Measurements from ENCODE around the gene TM4SF18.
"Not testable (repeated sequence)": the region's sequence is repeated elsewhere in the genome, so short reads cannot be mapped to it uniquely, and the experiment has no call there.

Gene TM4SF18, protein sequence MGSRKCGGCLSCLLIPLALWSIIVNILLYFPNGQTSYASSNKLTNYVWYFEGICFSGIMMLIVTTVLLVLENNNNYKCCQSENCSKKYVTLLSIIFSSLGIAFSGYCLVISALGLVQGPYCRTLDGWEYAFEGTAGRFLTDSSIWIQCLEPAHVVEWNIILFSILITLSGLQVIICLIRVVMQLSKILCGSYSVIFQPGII

DNA sequence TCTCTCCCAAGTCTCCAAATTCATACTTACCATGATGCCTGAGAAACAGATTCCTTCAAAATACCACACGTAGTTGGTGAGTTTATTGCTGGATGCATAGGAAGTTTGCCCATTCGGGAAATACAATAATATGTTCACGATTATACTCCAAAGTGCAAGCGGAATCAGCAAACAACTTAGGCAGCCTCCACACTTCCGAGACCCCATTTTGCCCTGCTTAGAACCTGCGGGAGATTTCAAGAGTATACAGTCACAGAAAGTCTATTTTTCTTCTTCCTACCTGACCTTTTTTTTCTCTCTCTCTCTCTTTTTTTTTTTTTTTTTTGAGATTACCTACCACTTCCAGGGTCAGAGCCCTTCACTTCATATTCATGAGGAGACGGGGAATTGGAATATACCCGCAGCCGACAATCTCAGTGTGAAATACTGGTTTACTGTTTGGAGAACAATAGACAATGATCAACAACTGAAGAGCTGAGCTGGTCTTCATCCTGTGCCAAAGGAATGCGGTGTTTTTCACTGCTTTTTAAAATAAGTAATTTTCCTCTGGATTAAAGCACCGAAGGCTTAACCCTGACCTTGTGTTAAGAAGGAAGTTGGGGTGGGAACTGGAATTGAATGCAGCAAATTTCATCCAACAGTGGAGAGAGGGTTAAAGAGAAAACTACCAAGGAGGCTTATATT is at the start of gene TM4SF18:
TM4SF18 (minus strand) TSS at position 461 of the 684 bp plus-strand sequence; CDS start at position 207, 254 bp downstream.
- H3K27me3 ChIP-seq (ENCODE audit: control insufficient read depth, insufficient read depth, low read length), result no peaks in the 10 kb centered on the region; the same call in 1 of the 2 replicates
- H3K9ac ChIP-seq (ENCODE audit: low read depth, low read length), result peak within 1 kb of the TSS; percentile 2
- H3K4me1 ChIP-seq (ENCODE audit: control insufficient read depth, insufficient read depth, low read length), result peaks cover 21% of the 10 kb centered on the region
- H3K27ac ChIP-seq (ENCODE audit: low read depth, low read length), result peak within 1 kb of the TSS; percentile 81
- no peaks in the 10 kb centered on the region for H3K36me3 ChIP-seq (ENCODE audit: control insufficient read depth, insufficient read depth, low read length)
- H3K9me3 ChIP-seq (ENCODE audit: control insufficient read depth, insufficient read depth, low read length), result no peaks in the 10 kb centered on the region
- H3K4me3 ChIP-seq (ENCODE audit: low read depth, low read length), result peak within 1 kb of the TSS; percentile 3; the same call in 1 of the 2 replicates

DNA sequence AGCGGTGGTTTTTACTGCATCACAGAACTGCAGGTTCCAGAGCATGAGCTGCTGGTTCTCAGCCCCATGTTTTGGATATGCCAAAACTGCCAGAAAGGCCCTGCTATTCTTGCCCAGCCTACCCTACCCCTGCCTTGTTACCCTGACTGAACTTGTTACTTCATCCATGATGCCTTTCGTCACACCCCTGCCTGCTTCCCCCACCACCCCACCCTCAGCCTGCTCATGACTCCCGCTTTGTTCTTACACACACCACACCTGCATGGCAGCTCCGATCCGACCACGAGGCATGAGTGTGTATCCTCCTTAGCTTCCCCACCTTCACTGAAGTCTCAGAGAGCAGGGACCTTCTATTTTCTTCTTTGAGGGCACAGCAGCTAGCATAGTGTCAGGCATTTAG is 49.1 kb upstream of the TM4SF18 start:
- Histone ChIP-seq H3K36me3 (ENCODE audit: control insufficient read depth, insufficient read depth, low read length) (no peaks in the 10 kb centered on the region), H3K27me3 (ENCODE audit: control insufficient read depth, insufficient read depth, low read length) (no peaks in the 10 kb centered on the region), H3K9me3 (ENCODE audit: control insufficient read depth, insufficient read depth, low read length) (no peaks in the 10 kb centered on the region), H3K27ac (ENCODE audit: low read depth, low read length) (no peak overlapping the region), H3K4me1 (ENCODE audit: control insufficient read depth, insufficient read depth, low read length) (0 out of 2 replicates have a peak, but pooled peaks cover 2% of the 10 kb centered on the region), H3K4me3 (ENCODE audit: low read depth, low read length) (no peak overlapping the region), H3K9ac (ENCODE audit: low read depth, low read length) (no peak overlapping the region)

DNA sequence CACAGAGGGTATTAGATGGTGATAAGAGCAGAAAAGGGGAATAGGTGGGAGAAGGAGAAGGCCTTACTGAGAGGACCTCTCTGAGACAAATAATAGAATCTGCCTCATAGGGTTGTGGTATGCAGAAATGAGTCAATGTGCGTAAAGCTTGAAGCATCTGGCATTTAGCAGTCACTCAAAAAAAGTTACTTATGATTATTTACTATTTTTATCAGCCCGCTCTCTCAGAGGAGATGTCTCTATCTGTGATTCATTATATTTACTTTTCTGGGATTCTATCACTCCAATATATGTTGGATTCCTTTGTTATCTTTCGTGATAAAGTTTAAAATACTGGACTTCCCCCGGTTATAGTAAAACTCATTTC is 48.6 kb upstream of the TM4SF18 start:
- Histone ChIP-seq H3K27ac (ENCODE audit: low read depth, low read length) (no peak overlapping the region), H3K4me3 (ENCODE audit: low read depth, low read length) (no peak overlapping the region), H3K27me3 (ENCODE audit: control insufficient read depth, insufficient read depth, low read length) (no peaks in the 10 kb centered on the region), H3K36me3 (ENCODE audit: control insufficient read depth, insufficient read depth, low read length) (no peaks in the 10 kb centered on the region), H3K9ac (ENCODE audit: low read depth, low read length) (no peak overlapping the region), H3K4me1 (ENCODE audit: control insufficient read depth, insufficient read depth, low read length) (peaks cover 6% of the 10 kb centered on the region; the same call in 1 of the 2 replicates), H3K9me3 (ENCODE audit: control insufficient read depth, insufficient read depth, low read length) (no peaks in the 10 kb centered on the region)

DNA sequence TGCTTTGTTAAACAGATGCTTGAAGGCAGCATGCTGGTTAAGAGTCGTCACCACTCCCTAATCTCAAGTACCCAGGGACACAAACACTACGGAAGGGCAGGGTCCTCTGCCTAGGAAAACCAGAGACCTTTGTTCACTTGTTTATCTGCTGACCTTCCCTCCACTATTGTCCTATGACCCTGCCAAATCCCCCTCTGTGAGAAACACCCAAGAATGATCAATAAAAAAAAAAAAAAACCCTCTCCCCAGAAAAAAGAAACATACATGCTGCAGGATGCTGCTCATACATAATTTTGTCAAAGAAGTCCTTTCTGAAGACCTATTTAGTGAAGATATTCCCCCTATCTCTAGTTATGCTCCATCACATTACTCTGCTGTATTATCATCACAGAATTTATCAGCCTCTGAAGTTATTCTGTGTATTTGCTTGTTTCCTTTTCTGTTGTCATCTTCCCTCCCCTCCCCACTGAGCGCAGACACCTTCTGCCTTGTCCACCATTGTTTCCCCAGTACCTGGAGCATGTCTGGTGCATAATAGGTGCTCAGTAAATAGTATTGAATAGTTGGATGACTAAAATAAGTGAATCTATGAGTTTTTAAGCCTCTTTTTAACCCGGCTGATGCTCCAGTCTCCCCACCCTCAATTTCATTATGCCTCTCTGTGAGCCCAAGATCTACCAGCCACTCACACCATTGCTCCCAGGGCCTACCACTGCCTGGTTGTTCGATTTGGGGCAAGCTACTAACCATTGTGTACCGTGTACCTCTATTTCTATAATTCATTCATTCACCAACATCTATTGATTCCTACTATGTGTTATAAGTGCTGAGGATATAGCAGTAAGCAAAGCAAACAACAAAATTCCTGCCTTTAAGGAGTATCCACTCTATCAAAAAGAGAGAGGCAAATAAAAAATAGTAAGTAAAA is 48.0 kb upstream of the TM4SF18 start:
- no peak overlapping the region for H3K9ac ChIP-seq (ENCODE audit: low read depth, low read length)
- no peaks in the 10 kb centered on the region for H3K27me3 ChIP-seq (ENCODE audit: control insufficient read depth, insufficient read depth, low read length)
- H3K4me1 ChIP-seq (ENCODE audit: control insufficient read depth, insufficient read depth, low read length), result peaks cover 12% of the 10 kb centered on the region
- no peak overlapping the region for H3K4me3 ChIP-seq (ENCODE audit: low read depth, low read length)
- no peaks in the 10 kb centered on the region for H3K36me3 ChIP-seq (ENCODE audit: control insufficient read depth, insufficient read depth, low read length)
- H3K9me3 ChIP-seq (ENCODE audit: control insufficient read depth, insufficient read depth, low read length), result no peaks in the 10 kb centered on the region
- H3K27ac ChIP-seq (ENCODE audit: low read depth, low read length), result no peak overlapping the region

DNA sequence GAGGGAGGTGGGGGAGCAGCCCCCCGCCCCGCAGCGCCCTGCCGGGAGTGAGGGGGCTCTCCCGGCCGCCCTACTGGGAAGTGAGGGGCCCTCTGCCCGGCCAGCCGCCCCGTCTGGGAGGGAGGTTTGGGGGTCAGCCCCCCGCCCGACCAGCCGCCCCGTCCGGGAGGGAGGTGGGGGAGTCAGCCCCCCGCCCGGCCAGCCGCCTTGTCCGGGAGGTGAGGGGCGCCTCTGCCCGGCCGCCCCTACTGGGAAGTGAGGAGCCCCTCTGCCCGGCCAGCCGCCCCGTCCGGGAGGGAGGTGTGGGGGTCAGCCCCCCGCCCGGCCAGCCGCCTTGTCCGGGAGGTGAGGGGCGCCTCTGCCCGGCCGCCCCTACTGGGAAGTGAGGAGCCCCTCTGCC is 46.8 kb upstream of the TM4SF18 start:
- H3K27me3 ChIP-seq (ENCODE audit: control insufficient read depth, insufficient read depth, low read length); H3K9me3 ChIP-seq (ENCODE audit: control insufficient read depth, insufficient read depth, low read length); H3K4me3 ChIP-seq (ENCODE audit: low read depth, low read length); H3K36me3 ChIP-seq (ENCODE audit: control insufficient read depth, insufficient read depth, low read length); H3K27ac ChIP-seq (ENCODE audit: low read depth, low read length); H3K9ac ChIP-seq (ENCODE audit: low read depth, low read length): not testable (repeated sequence)
- H3K4me1 ChIP-seq (ENCODE audit: control insufficient read depth, insufficient read depth, low read length), result peaks cover 12% of the 10 kb centered on the region

DNA sequence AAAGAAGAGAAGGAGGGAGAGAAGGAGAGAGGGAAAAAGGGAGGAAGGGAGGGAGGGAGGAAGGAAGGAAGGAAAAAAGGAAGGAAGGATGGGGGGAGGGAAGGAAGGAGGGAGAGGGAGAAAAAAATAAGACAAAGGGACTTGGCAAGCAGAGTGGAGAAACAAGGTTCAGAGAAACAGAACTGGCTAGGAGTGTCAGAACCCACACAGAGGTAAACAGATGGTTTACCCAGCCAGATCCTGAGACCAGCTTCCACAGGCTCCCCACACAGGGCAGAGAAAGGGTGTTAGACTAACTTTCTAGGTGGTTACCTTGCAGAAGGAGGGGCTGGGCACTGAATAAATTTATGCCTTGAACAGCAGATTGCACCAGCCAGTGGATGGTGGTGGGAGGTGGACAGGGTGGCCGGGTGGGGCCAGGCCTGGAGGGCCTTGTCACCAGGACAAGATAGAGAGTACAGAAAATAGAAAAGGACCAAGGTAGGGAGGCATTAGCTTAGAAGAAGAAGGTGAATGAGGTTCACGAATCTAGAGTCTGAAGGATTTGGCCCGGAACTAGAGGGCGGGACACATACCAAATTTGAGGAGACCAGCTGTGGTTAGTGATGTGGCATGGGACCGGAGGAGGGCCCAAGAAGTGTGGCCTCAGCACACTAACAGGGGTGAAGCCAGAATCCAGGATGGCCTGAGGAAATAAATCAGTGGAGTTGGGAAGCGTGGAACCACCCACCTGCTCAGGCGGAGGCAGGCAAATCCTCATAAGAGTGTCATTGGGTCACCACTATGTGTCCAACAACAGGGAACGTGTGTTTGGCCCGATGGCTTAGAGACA is 45.3 kb upstream of the TM4SF18 start:
- Histone ChIP-seq H3K36me3 (ENCODE audit: control insufficient read depth, insufficient read depth, low read length) (no peaks in the 10 kb centered on the region), H3K4me1 (ENCODE audit: control insufficient read depth, insufficient read depth, low read length) (peaks cover 12% of the 10 kb centered on the region), H3K27ac (ENCODE audit: low read depth, low read length) (no peak overlapping the region), H3K9me3 (ENCODE audit: control insufficient read depth, insufficient read depth, low read length) (no peaks in the 10 kb centered on the region), H3K9ac (ENCODE audit: low read depth, low read length) (no peak overlapping the region), H3K27me3 (ENCODE audit: control insufficient read depth, insufficient read depth, low read length) (no peaks in the 10 kb centered on the region), H3K4me3 (ENCODE audit: low read depth, low read length) (no peak overlapping the region)

DNA sequence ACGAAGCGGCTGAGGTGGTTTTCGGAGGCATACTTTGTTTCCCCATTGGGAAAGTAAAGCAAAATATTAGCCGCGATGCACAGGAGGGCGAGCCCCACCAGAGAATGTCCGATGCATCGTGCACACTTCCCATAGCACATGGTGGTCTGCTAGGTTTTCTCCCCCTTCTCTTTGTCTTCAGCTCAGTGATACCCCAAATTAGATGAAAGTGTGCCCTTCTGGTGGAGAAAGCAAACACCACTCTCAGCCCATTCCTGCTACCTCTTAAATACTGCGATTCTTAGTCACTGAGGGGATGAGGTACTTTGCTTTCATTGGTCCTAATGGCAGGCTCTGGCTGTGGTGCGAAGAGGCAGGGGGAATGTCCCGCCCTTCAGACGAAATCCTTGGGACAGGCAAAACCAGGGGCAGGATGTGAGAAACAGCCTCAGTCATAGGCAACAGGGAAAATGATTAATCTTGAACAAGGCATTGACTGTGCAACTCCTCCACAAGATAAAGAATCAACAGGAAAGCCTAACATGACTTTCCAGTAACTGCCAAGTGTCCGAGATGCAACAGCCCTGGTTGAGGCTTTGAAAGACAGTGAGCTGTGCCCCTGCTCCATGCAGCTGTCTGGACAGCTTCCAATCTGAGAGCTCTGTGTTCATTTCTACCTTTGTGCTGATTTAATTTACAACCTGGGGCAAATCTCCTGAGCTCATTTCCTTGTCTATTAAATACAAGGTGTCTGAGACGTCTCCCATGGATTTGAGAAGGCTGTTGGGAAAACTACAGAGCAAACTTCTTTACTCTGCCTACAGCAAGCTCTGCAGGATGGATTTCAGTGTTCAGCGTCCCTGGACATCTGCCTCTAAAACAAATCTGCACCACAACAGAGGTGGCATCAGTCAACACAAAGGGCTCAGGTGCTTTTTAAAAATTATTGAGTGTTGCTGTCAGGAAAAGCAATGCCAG is 44.2 kb upstream of the TM4SF18 start, which contains the start of gene TM4SF1:
TM4SF1 (minus strand) TSS at position 242 of the 957 bp plus-strand sequence; CDS start at position 140, 102 bp downstream.
- Histone ChIP-seq H3K27ac (ENCODE audit: low read depth, low read length) (no peak within 1 kb of the TSS), H3K4me3 (ENCODE audit: low read depth, low read length) (peak within 1 kb of the TSS; percentile 30; the same call in 1 of the 2 replicates), H3K9ac (ENCODE audit: low read depth, low read length) (no peak within 1 kb of the TSS)

DNA sequence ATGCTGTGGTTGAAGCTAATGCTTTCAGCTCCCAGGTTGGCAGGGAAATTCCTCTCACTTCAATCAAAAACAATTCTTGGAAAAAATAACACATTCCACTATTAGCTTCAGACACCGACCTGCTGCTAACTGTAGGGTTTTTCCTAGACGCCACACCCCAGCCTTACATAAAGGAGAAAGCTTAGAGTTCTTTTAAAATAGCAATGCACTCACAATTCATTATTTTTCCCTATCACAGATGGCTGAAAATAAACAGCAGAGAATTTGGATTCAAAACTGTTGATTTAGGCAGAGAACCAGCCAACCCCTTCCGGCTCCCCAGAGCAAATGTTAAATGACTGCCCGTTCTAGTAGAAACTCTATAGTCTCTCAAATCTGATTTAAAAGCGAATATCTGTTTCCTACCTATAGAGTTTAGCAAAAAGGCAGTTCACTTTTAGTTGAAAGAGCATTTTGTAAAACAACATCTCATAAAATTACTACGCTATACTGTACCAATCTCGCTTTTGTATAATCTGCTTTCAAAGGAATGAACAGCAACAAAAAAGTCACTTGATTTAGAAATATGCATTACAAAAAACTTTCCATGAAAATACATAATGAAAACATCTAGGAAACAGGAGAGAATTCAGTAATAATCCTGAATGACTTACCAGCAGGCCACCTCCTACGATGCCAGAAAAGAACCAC is 43.4 kb upstream of the TM4SF18 start:
- Histone ChIP-seq H3K36me3 (ENCODE audit: control insufficient read depth, insufficient read depth, low read length) (no peaks in the 10 kb centered on the region), H3K4me1 (ENCODE audit: control insufficient read depth, insufficient read depth, low read length) (peaks cover 15% of the 10 kb centered on the region), H3K4me3 (ENCODE audit: low read depth, low read length) (peak overlapping the region; percentile 30; the same call in 1 of the 2 replicates), H3K27me3 (ENCODE audit: control insufficient read depth, insufficient read depth, low read length) (no peaks in the 10 kb centered on the region), H3K9ac (ENCODE audit: low read depth, low read length) (no peak overlapping the region), H3K9me3 (ENCODE audit: control insufficient read depth, insufficient read depth, low read length) (no peaks in the 10 kb centered on the region), H3K27ac (ENCODE audit: low read depth, low read length) (no peak overlapping the region)

More for the DNA sequence above, 44.2 kb upstream of the TM4SF18 start, which contains the start of gene TM4SF1:
- Histone ChIP-seq H3K27me3 (ENCODE audit: control insufficient read depth, insufficient read depth, low read length) (no peaks in the 10 kb centered on the region), H3K4me1 (ENCODE audit: control insufficient read depth, insufficient read depth, low read length) (peaks cover 12% of the 10 kb centered on the region), H3K36me3 (ENCODE audit: control insufficient read depth, insufficient read depth, low read length) (no peaks in the 10 kb centered on the region), H3K9me3 (ENCODE audit: control insufficient read depth, insufficient read depth, low read length) (no peaks in the 10 kb centered on the region)

DNA sequence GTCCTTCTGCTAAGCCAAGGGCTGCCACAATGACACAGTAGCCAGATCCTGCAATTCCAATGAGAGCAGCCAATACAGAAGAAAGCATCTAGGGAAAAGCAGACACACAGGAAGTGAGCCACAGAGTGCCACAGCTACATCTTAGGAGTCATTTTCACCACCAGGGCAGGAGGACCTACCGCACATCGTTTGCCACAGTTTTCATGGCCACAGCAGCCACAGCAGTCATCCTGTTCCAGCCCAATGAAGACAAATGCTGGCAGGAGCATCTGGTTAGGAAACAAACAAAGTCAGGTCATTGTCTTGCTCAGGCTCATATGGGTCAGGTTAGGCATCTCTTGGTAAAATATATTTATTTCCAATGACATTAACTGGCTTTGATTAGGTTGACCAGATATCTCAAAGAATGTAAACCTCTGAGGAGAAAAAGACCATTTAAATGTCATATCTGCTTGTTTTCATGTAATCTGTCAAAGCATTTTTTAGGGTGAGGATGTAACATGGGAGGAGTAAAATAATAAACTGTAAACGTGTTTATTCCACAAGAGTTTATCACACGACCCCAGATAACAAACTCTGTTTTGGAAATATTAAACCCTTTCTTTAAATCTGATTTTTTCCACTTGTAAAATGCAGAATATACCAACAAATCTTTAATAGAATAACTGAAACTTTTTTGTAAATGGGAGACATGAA is 42.2 kb upstream of the TM4SF18 start:
- Histone ChIP-seq H3K27me3 (ENCODE audit: control insufficient read depth, insufficient read depth, low read length) (no peaks in the 10 kb centered on the region), H3K9me3 (ENCODE audit: control insufficient read depth, insufficient read depth, low read length) (no peaks in the 10 kb centered on the region), H3K36me3 (ENCODE audit: control insufficient read depth, insufficient read depth, low read length) (no peaks in the 10 kb centered on the region), H3K4me3 (ENCODE audit: low read depth, low read length) (no peak overlapping the region; the same call in 1 of the 2 replicates), H3K4me1 (ENCODE audit: control insufficient read depth, insufficient read depth, low read length) (peaks cover 27% of the 10 kb centered on the region), H3K9ac (ENCODE audit: low read depth, low read length) (no peak overlapping the region), H3K27ac (ENCODE audit: low read depth, low read length) (no peak overlapping the region)
